K562 (cell line): Measurements from ENCODE around the gene CARM1. TPM values are rescaled to one million over a fixed set of nuclear protein-coding genes. Genes with fewer than 3 reads are reported as not detected.
A peak's percentile ranks its signal among the peaks of the same experiment; 100 is the strongest.

Source experiments
- ATAC-seq: fragments of 200-7000 bp; cut with Tn5 transposase; 3 replicates; pipeline ENCODE4 v1.9.1; 2020; ENCODE audit warnings: moderate library complexity
- BruUV-seq: library from RNA; stranded (reverse); fragments of 400-500 nt; replicated peaks from 2 replicates; lab custom pipeline; 2021; lab: Mats Ljungman, UMichigan
- CTCF ChIA-PET: fragments of 300-600 bp; formaldehyde crosslinking; extraction: SDS; loops from one replicate; lab custom pipeline; 2021; ENCODE audit warnings: low intra/inter-chr PET ratio; lab: Yijun Ruan, JAX
- POLR2A ChIA-PET: fragments of 300-600, 350-650 bp; sonication (Branson Sonifier 250); formaldehyde crosslinking; extraction: SDS; loops from one replicate; lab custom pipeline; 2021; ENCODE audit warnings: antibody characterized with exemption, inconsistent platforms; lab: Yijun Ruan, JAX
- DNase-seq, 4 experiments: peaks; one replicate each; pipeline versions ENCODE4 v3.0.0 to v3.0.0-alpha.2; 2011 to 2018; ENCODE audit warnings: low spot score in 3 of 4, mixed read lengths in 3 of 4; ENCODE audit errors: extremely low read depth in 1 of 4
- FAIRE-seq: peaks from 2 replicates; lab custom pipeline; 2011; peaks lifted over from hg19 to GRCh38; lab: Jason Lieb, UNC
- H2AFZ ChIP-seq: 2 replicates; pipeline ENCODE4 v1.6.0; 2011; ENCODE audit warnings: low read depth, low read length, control low read depth, inconsistent platforms
- H3K27ac ChIP-seq: fragments of 200-600 bp; 3 replicates; pipeline ENCODE4 v1.8.0; 2011; ENCODE audit warnings: low read depth, mild to moderate bottlenecking, control low read depth, inconsistent platforms, low read length, moderate library complexity, mixed read lengths; ENCODE audit errors: extremely low read depth
- H3K27me3 ChIP-seq, 2 experiments: fragments of 300-600 bp in 1 of 2; 2 replicates in 1 of 2; 3 replicates in 1 of 2; pipeline versions ENCODE4 v1.6.0 to v1.8.0; 2011; ENCODE audit warnings: inconsistent platforms in 2 of 2, low read length in 2 of 2, mild to moderate bottlenecking in 1 of 2, mixed read lengths in 1 of 2, moderate library complexity in 1 of 2; ENCODE audit not compliant: control insufficient read depth in 2 of 2, insufficient read depth in 2 of 2
- H3K36me3 ChIP-seq: fragments of 300-600 bp; 3 replicates; pipeline ENCODE4 v1.8.0; 2011; ENCODE audit warnings: mild to moderate bottlenecking, low read length, inconsistent platforms; ENCODE audit not compliant: control insufficient read depth, insufficient read depth
- H3K4me1 ChIP-seq, 2 experiments: fragments of 200-600 bp in 1 of 2; replicated peaks in 1 of 2; 2 replicates in 1 of 2; 3 replicates in 1 of 2; pipeline versions ENCODE4 v1.5.1 to v1.8.0; 2011; ENCODE audit warnings: inconsistent platforms in 2 of 2, low read length in 2 of 2, mild to moderate bottlenecking in 1 of 2, mixed read lengths in 1 of 2, moderate library complexity in 1 of 2; ENCODE audit not compliant: control insufficient read depth in 2 of 2, insufficient read depth in 2 of 2
- H3K4me2 ChIP-seq: 2 replicates; pipeline ENCODE4 v1.6.1; 2011; ENCODE audit warnings: low read length, control low read depth, inconsistent platforms, mixed read lengths; ENCODE audit not compliant: insufficient read depth
- H3K4me3 ChIP-seq: fragments of 200-600 bp; sonication (generic), shearing (Covaris generic); 2 replicates; pipeline ENCODE4 v1.5.1; 2016; ENCODE audit warnings: control low read depth, inconsistent platforms
- H3K79me2 ChIP-seq: fragments of 200-600 bp; 3 replicates; pipeline ENCODE4 v1.8.0; 2011; ENCODE audit warnings: low read length, inconsistent platforms; ENCODE audit not compliant: control insufficient read depth, insufficient read depth
- H3K9ac ChIP-seq, 2 experiments: 2 replicates each; pipeline versions ENCODE4 v1.6.0 to v1.6.1; 2011; ENCODE audit warnings: low read depth in 2 of 2, low read length in 2 of 2, control low read depth in 1 of 2, inconsistent platforms in 1 of 2, mild to moderate bottlenecking in 1 of 2, mixed read lengths in 1 of 2; ENCODE audit not compliant: insufficient read depth in 1 of 2
- H3K9me1 ChIP-seq: one replicate; pipeline ENCODE4 v1.6.0; 2011; ENCODE audit warnings: inconsistent platforms, mild to moderate bottlenecking, low read length, moderate library complexity; ENCODE audit not compliant: control insufficient read depth, insufficient read depth
- H3K9me3 ChIP-seq: replicated peaks from 2 replicates; pipeline ENCODE4 v1.5.1; 2011; ENCODE audit warnings: low read depth, low read length, inconsistent platforms; ENCODE audit not compliant: control insufficient read depth, insufficient read depth
- H4K20me1 ChIP-seq: replicated peaks from 2 replicates; pipeline ENCODE4 v1.6.1; 2011; ENCODE audit warnings: low read length, inconsistent platforms, mixed read lengths; ENCODE audit not compliant: control insufficient read depth, insufficient read depth
- DACH1 ChIP-seq: fragments of 450-650 bp; IDR thresholded peaks from 2 replicates; pipeline ENCODE4 v1.6.1; 2018; ENCODE audit not compliant: partially characterized antibody
- ESRRB ChIP-seq: fragments of 250-450 bp; sonication (Bioruptor Pico); IDR thresholded peaks from 2 replicates; pipeline ENCODE4 v1.5.0; 2020; ENCODE audit warnings: mild to moderate bottlenecking, moderate library complexity, borderline replicate concordance
- GATAD2B ChIP-seq: fragments of 450-650 bp; IDR thresholded peaks from 2 replicates; pipeline ENCODE4 v1.6.1; 2017; ENCODE audit warnings: mild to moderate bottlenecking, borderline replicate concordance
- HDAC6 ChIP-seq: IDR thresholded peaks from 2 replicates; pipeline ENCODE4 v1.6.1; 2012; ENCODE audit warnings: low read depth, mild to moderate bottlenecking, control low read depth, inconsistent platforms, low read length, moderate library complexity
- NCOA2 ChIP-seq, 2 experiments: fragments of 450-650 bp; IDR thresholded peaks; 2 replicates each; pipeline ENCODE4 v1.6.1; 2018; ENCODE audit warnings: mild to moderate bottlenecking in 2 of 2, moderate library complexity in 1 of 2; ENCODE audit not compliant: partially characterized antibody in 2 of 2
- NONO ChIP-seq, 2 experiments: fragments of 200-400 bp in 1 of 2; fragments of 450-650 bp in 1 of 2; formaldehyde crosslinking in 1 of 2; IDR thresholded peaks; 2 replicates each; pipeline ENCODE4 v1.6.1; 2017; ENCODE audit warnings: low read depth in 2 of 2, mild to moderate bottlenecking in 2 of 2, moderate library complexity in 2 of 2, low read length in 1 of 2
- RBM14 ChIP-seq: fragments of 200-400 bp; formaldehyde crosslinking; IDR thresholded peaks from 2 replicates; pipeline ENCODE4 v1.6.1; 2018; ENCODE audit warnings: low read depth, mild to moderate bottlenecking, low read length, moderate library complexity, borderline replicate concordance; ENCODE audit not compliant: insufficient read depth
- SMARCA5 ChIP-seq: fragments of 450-650 bp; IDR thresholded peaks from 2 replicates; pipeline ENCODE4 v1.6.1; 2016
- SMARCE1 ChIP-seq: fragments of 450-650 bp; IDR thresholded peaks from 2 replicates; pipeline ENCODE4 v1.7.1; 2016; ENCODE audit warnings: mild to moderate bottlenecking
- SRF ChIP-seq, 2 experiments: fragments of 250-450, 450-650 bp in 1 of 2; sonication (Bioruptor Pico) in 1 of 2; sonication (generic) in 1 of 2; formaldehyde crosslinking; IDR thresholded peaks; 2 replicates each; pipeline versions ENCODE4 v1.5.0 to v1.5.1; 2020 to 2022; ENCODE audit warnings: mild to moderate bottlenecking in 1 of 2, missing genetic modification reagents in 1 of 2
- STAG1 ChIP-seq: sonication (generic); formaldehyde crosslinking; IDR thresholded peaks from 2 replicates; pipeline ENCODE4 v1.5.0; 2020; ENCODE audit warnings: missing genetic modification reagents, borderline replicate concordance
- TBP ChIP-seq: optimal IDR thresholded peaks from 2 replicates; pipeline ENCODE3; 2011; ENCODE audit warnings: low read depth, low read length, improper control_type of control experiment
- USF2 ChIP-seq: sonication (generic); formaldehyde crosslinking; IDR thresholded peaks from 2 replicates; pipeline ENCODE4 v1.5.0; 2020; ENCODE audit warnings: missing genetic modification reagents
- ZFX ChIP-seq: sonication (generic); formaldehyde crosslinking; IDR thresholded peaks from 2 replicates; pipeline ENCODE4 v1.8.0; 2022; ENCODE audit warnings: mild to moderate bottlenecking, missing genetic modification reagents, moderate library complexity
- ZNF583 ChIP-seq: fragments of 250-450 bp; sonication (Bioruptor Pico); IDR thresholded peaks from 2 replicates; pipeline ENCODE4 v1.4.0; 2020
- WGBS: fragments of 100-300 bp; shearing (Covaris generic); methylation state at CpG from one replicate; pipeline ENCODE4 v1.1.6; 2016; ENCODE audit warnings: low coverage, mixed read lengths; ENCODE audit not compliant: insufficient coverage; ENCODE audit errors: missing lambda C conversion rate; 5-methylcytosine and 5-hydroxymethylcytosine counted together
- in situ Hi-C: fragments of 300-500 bp; cut with MboI; formaldehyde crosslinking; loops from 4 replicates; pipeline ENCODE4 v1.15.0; 2018; ENCODE audit warnings: inconsistent platforms, mixed read lengths
- intact Hi-C: fragments of 100-400 bp; cut with micrococcal nuclease; formaldehyde crosslinking; loops from 2 replicates; pipeline ENCODE4 v1.14.2; 2022
- polyA plus RNA-seq, 8 experiments: library from polyadenylated mRNA; depleted of rRNA in 4 of 8; stranded (reverse) in 5 of 8; unstranded in 3 of 8; fragments of >200 nt; fragmentation: Nextera tagmentation in 2 of 8; fragmentation: Illumina TruSeq in 1 of 8; extraction: Ambion mirVana in 2 of 8; extraction: Trizol in 1 of 8; gene quantifications; 2 replicates each; pipeline versions ENCODE4 v1.2.1 to v1.2.3, GENCODE V29; 2011 to 2014; ENCODE audit warnings: inconsistent platforms in 1 of 8, missing spikeins in 1 of 8
- total RNA-seq, 7 experiments: library from RNA; depleted of rRNA in 6 of 7; stranded (reverse); fragments of >200 nt in 6 of 7; fragmentation: Illumina TruSeq in 2 of 7; extraction: Trizol in 2 of 7; gene quantifications; 2 replicates each; pipeline versions ENCODE4 v1.2.1 to v1.2.3, GENCODE V29; 2011 to 2021; ENCODE audit warnings: low replicate concordance in 1 of 7

Gene CARM1
- total and polyA plus RNA-seq, 9 of the 15 experiments (the other 6 are each of a cell fraction or from before 2014, with no cell fraction given), result 0.36 to 86.0 (median 29.7) TPM

GRCh38 chr19:10887616-10888367 is 16.4 kb downstream of the CARM1 start:
- no peaks in the 10 kb centered on the region for H3K9me3 ChIP-seq
- peaks cover 72% of the 10 kb centered on the region for H3K79me2 ChIP-seq
- H4K20me1 ChIP-seq, result peaks cover 6% of the 10 kb centered on the region; the same call in 1 of the 2 replicates
- peaks cover 11 to 58% of the 10 kb centered on the region in 2 experiments; a peak in 4 of 5 replicates for H3K4me1 ChIP-seq
- no peak for DNase-seq
- WGBS, result 83% methylated on average over 9 of the region's 9 CpGs
- ChIA-PET POLR2A (interaction anchor here (0.6 to 2.2 kb wide), 5 partner anchors 8 to 47 kb away, joined by 4 to 11 read pairs (median 4); no protein-coding TSS in a partner anchor), CTCF (no interaction called here)
- no peak overlapping the region for H2AFZ ChIP-seq
- intact Hi-C loops (no loop called here), in situ Hi-C loops (no loop called here)
- FAIRE-seq, result no peak
- H3K9me1 ChIP-seq, result peaks cover 6% of the 10 kb centered on the region
- no peak overlapping the region for H3K4me2 ChIP-seq
- H3K9ac ChIP-seq, result peak overlapping the region in 1 of 2 experiments; percentile 31; a peak in 2 of 4 replicates
- H3K27me3 ChIP-seq, result no peaks in the 10 kb centered on the region; a peak in 1 of 5 replicates
- no TSS peak for BruUV-seq
- TF ChIP-seq ZFX (CRISPR knock-in tag) (no peak), ZNF583 (CRISPR knock-in tag) (no peak), DACH1 (no peak), GATAD2B (no peak), HDAC6 (no peak), SMARCE1 (no peak), STAG1 (CRISPR knock-in tag) (no peak), ESRRB (CRISPR knock-in tag) (no peak), TBP (no peak), NCOA2 (IDR thresholded peaks at IDR 0.05; ENCODE audit: partially characterized antibody in 2 of 2) (no peak), USF2 (no peak), SRF (CRISPR knock-in tag; IDR thresholded peaks at IDR 0.05) (no peak), NONO (IDR thresholded peaks at IDR 0.05; ENCODE audit: low read depth in 2 of 2, low read length in 1 of 2) (no peak), RBM14 (no peak), SMARCA5 (no peak)
- peaks cover 18% of the 10 kb centered on the region; the same call in 1 of the 3 replicates for H3K36me3 ChIP-seq
- H3K4me3 ChIP-seq, result no peak overlapping the region
- no peak for ATAC-seq
- H3K27ac ChIP-seq, result no peak overlapping the region
